IMR-90 (cell line): ENCODE results near the gene MLH3. TPM values are rescaled to one million over a fixed set of nuclear protein-coding genes. Genes with fewer than 3 reads are reported as not detected.

ENCODE experiments used
- ATAC-seq: fragments of 200-7000 bp; cut with Tn5 transposase; 2 replicates; pipeline ENCODE4 v1.9.1; 2020; ENCODE audit warnings: low read depth, mild to moderate bottlenecking, moderate library complexity
- BruUV-seq: library from RNA; stranded (reverse); fragments of 400-500 nt; replicated peaks from 2 replicates; lab custom pipeline; 2021; lab: Mats Ljungman, UMichigan
- CTCF ChIA-PET: fragments of 300-600 bp; formaldehyde crosslinking; extraction: SDS; loops from one replicate; lab custom pipeline; 2021; ENCODE audit warnings: antibody characterized with exemption; lab: Yijun Ruan, JAX
- POLR2A ChIA-PET: fragments of 300-600 bp; sonication (Branson Sonifier 250); formaldehyde crosslinking; loops from one replicate; lab custom pipeline; 2022; ENCODE audit warnings: antibody characterized with exemption; ENCODE audit not compliant: unreplicated experiment; lab: Charles Lee
- DNase-seq: peaks from one replicate; pipeline ENCODE4 v3.0.0; 2013
- H2AFZ ChIP-seq: replicated peaks from 2 replicates; pipeline ENCODE3; 2013; ENCODE audit warnings: low read length, mild to moderate bottlenecking; ENCODE audit not compliant: poor library complexity
- H2AK5ac ChIP-seq: 2 replicates; pipeline ENCODE4 v1.6.1; 2013; ENCODE audit warnings: low read depth, low read length, inconsistent platforms
- H2AK9ac ChIP-seq: replicated peaks from 2 replicates; pipeline ENCODE3; 2013; ENCODE audit warnings: mild to moderate bottlenecking, low read depth, low read length, moderate library complexity; ENCODE audit not compliant: poor library complexity
- H2BK120ac ChIP-seq: 2 replicates; pipeline ENCODE4 v1.6.1; 2013; ENCODE audit warnings: low read depth, low read length, inconsistent platforms
- H2BK15ac ChIP-seq: 3 replicates; pipeline ENCODE4 v1.6.1; 2013; ENCODE audit warnings: low read depth, low read length, inconsistent platforms
- H2BK20ac ChIP-seq: 2 replicates; pipeline ENCODE4 v1.6.1; 2013; ENCODE audit warnings: low read depth, mild to moderate bottlenecking, inconsistent platforms, low read length, moderate library complexity
- H2BK5ac ChIP-seq: 2 replicates; pipeline ENCODE4 v1.6.1; 2013; ENCODE audit warnings: mild to moderate bottlenecking, low read depth, low read length, inconsistent platforms; ENCODE audit not compliant: poor library complexity, severe bottlenecking
- H3K14ac ChIP-seq: replicated peaks from 2 replicates; pipeline ENCODE4 v1.6.1; 2013; ENCODE audit warnings: low read depth, low read length, inconsistent platforms
- H3K18ac ChIP-seq: 2 replicates; pipeline ENCODE4 v1.6.1; 2013; ENCODE audit warnings: low read depth, low read length, control low read depth
- H3K23ac ChIP-seq: 2 replicates; pipeline ENCODE4 v1.6.1; 2013; ENCODE audit warnings: low read depth, low read length, inconsistent platforms
- H3K27ac ChIP-seq: 2 replicates; pipeline ENCODE4 v1.5.1; 2013; ENCODE audit warnings: mild to moderate bottlenecking, control low read depth, low read length; ENCODE audit not compliant: insufficient read depth
- H3K27me3 ChIP-seq: 2 replicates; pipeline ENCODE4 v1.6.1; 2013; ENCODE audit warnings: low read length; ENCODE audit not compliant: control insufficient read depth, insufficient read depth
- H3K36me3 ChIP-seq: 2 replicates; pipeline ENCODE4 v1.6.1; 2013; ENCODE audit warnings: low read length, mixed read lengths; ENCODE audit not compliant: control insufficient read depth, insufficient read depth
- H3K4ac ChIP-seq: 2 replicates; pipeline ENCODE4 v1.6.1; 2013; ENCODE audit warnings: low read depth, low read length, inconsistent platforms
- H3K4me1 ChIP-seq: 2 replicates; pipeline ENCODE4 v1.6.1; 2013; ENCODE audit warnings: low read length, mixed read lengths; ENCODE audit not compliant: control insufficient read depth, insufficient read depth
- H3K4me2 ChIP-seq: 2 replicates; pipeline ENCODE4 v1.6.1; 2013; ENCODE audit warnings: low read depth, mild to moderate bottlenecking, control low read depth, low read length, moderate library complexity
- H3K4me3 ChIP-seq: 2 replicates; pipeline ENCODE4 v1.5.1; 2013; ENCODE audit warnings: low read depth, mild to moderate bottlenecking, control low read depth, low read length, moderate library complexity; ENCODE audit not compliant: insufficient read depth
- H3K56ac ChIP-seq: 2 replicates; pipeline ENCODE4 v1.6.1; 2013; ENCODE audit warnings: low read length, inconsistent platforms; ENCODE audit not compliant: insufficient read depth; ENCODE audit errors: extremely low read depth
- H3K79me1 ChIP-seq, 2 experiments: 2 replicates each; pipeline ENCODE4 v1.6.1; 2013; ENCODE audit warnings: low read length in 2 of 2, inconsistent platforms in 1 of 2, low read depth in 1 of 2
- H3K9ac ChIP-seq: 2 replicates; pipeline ENCODE4 v1.6.1; 2013; ENCODE audit warnings: low read depth, low read length, control low read depth
- H3K9me1 ChIP-seq: 2 replicates; pipeline ENCODE4 v1.6.1; 2013; ENCODE audit warnings: low read length, inconsistent platforms; ENCODE audit not compliant: insufficient read depth
- H3K9me3 ChIP-seq: 2 replicates; pipeline ENCODE4 v1.6.1; 2013; ENCODE audit warnings: low read length; ENCODE audit not compliant: control insufficient read depth, insufficient read depth
- H4K20me1 ChIP-seq: 2 replicates; pipeline ENCODE4 v1.6.1; 2013; ENCODE audit warnings: low read length, inconsistent platforms; ENCODE audit not compliant: insufficient read depth
- H4K5ac ChIP-seq: 2 replicates; pipeline ENCODE4 v1.6.1; 2013; ENCODE audit warnings: mild to moderate bottlenecking, low read depth, low read length, control low read depth
- H4K8ac ChIP-seq, 2 experiments: 2 replicates each; pipeline ENCODE4 v1.6.1; 2013; ENCODE audit warnings: low read depth in 2 of 2, low read length in 2 of 2, control low read depth in 1 of 2, inconsistent platforms in 1 of 2
- H4K91ac ChIP-seq: 2 replicates; pipeline ENCODE4 v1.6.1; 2013; ENCODE audit warnings: low read depth, low read length, inconsistent platforms; ENCODE audit not compliant: insufficient read depth
- BHLHE40 ChIP-seq: fragments of 150-350 bp; IDR thresholded peaks from 2 replicates; pipeline ENCODE4 v1.6.1; 2016; ENCODE audit warnings: mild to moderate bottlenecking, low read depth, low read length
- CEBPB ChIP-seq: IDR thresholded peaks from 2 replicates; pipeline ENCODE4 v1.6.1; 2012; ENCODE audit warnings: low read depth, low read length, improper control_type of control experiment
- CHD1 ChIP-seq: IDR thresholded peaks from 2 replicates; pipeline ENCODE4 v1.6.1; 2012; ENCODE audit warnings: low read depth, low read length, improper control_type of control experiment
- ELK1 ChIP-seq: fragments of 150-350 bp; IDR thresholded peaks from 2 replicates; pipeline ENCODE4 v1.6.1; 2016; ENCODE audit warnings: low read depth, mild to moderate bottlenecking, low read length, moderate library complexity, borderline replicate concordance
- FOS ChIP-seq: fragments of 150-350 bp; IDR thresholded peaks from 2 replicates; pipeline ENCODE4 v1.6.1; 2016; ENCODE audit warnings: low read depth, low read length
- MAFK ChIP-seq: IDR thresholded peaks from 2 replicates; pipeline ENCODE4 v1.6.1; 2012; ENCODE audit warnings: low read depth, low read length, improper control_type of control experiment
- MAZ ChIP-seq: IDR thresholded peaks from 2 replicates; pipeline ENCODE4 v1.6.1; 2012; ENCODE audit warnings: low read depth, mild to moderate bottlenecking, low read length, improper control_type of control experiment, moderate library complexity, borderline replicate concordance
- MXI1 ChIP-seq: IDR thresholded peaks from 2 replicates; pipeline ENCODE4 v1.6.1; 2012; ENCODE audit warnings: low read depth, mild to moderate bottlenecking, low read length, moderate library complexity, borderline replicate concordance
- NFE2L2 ChIP-seq: fragments of 150-350 bp; IDR thresholded peaks from 2 replicates; pipeline ENCODE4 v1.6.1; 2016; ENCODE audit warnings: low read depth, mild to moderate bottlenecking, low read length
- POLR2A ChIP-seq: IDR thresholded peaks from 2 replicates; pipeline ENCODE4 v1.6.1; 2012; ENCODE audit warnings: mild to moderate bottlenecking, low read depth, low read length
- RAD21 ChIP-seq: IDR thresholded peaks from 2 replicates; pipeline ENCODE4 v1.6.1; 2012; ENCODE audit warnings: low read length, improper control_type of control experiment
- RCOR1 ChIP-seq: IDR thresholded peaks from 2 replicates; pipeline ENCODE4 v1.6.1; 2012; ENCODE audit warnings: mild to moderate bottlenecking, low read length, improper control_type of control experiment; ENCODE audit not compliant: insufficient replicate concordance
- RFX5 ChIP-seq: IDR thresholded peaks from 2 replicates; pipeline ENCODE4 v1.8.0; 2012; ENCODE audit warnings: low read depth, mild to moderate bottlenecking, low read length, moderate library complexity
- SMC3 ChIP-seq: fragments of 150-350 bp; IDR thresholded peaks from 2 replicates; pipeline ENCODE4 v1.6.1; 2016; ENCODE audit warnings: low read depth, mild to moderate bottlenecking, antibody characterized with exemption, low read length, moderate library complexity
- WGBS, 2 experiments: methylation state at CpG; one replicate each; pipeline versions ENCODE4 v1.1.5 to v1.1.7; 2013; ENCODE audit warnings: missing lambda C conversion rate in 2 of 2; ENCODE audit not compliant: insufficient read length in 1 of 2; ENCODE audit errors: extremely low coverage in 2 of 2; 5-methylcytosine and 5-hydroxymethylcytosine counted together
- dilution Hi-C: fragments of 300-500 bp; cut with HindIII; formaldehyde crosslinking; loops from one replicate; pipeline ENCODE4 v1.14.3; 2018; ENCODE audit warnings: low sequenced_read_pairs; ENCODE audit not compliant: unreplicated experiment
- in situ Hi-C: fragments of 300-500 bp; cut with MboI; formaldehyde crosslinking; loops from 3 replicates; pipeline ENCODE4 v1.14.3; 2019; ENCODE audit warnings: low sequenced_read_pairs, inconsistent platforms, mixed read lengths
- intact Hi-C: fragments of 100-400 bp; cut with micrococcal nuclease; formaldehyde crosslinking; loops from 2 replicates; pipeline ENCODE4 v1.10.0; 2022
- polyA plus RNA-seq, 3 experiments: library from polyadenylated mRNA; depleted of rRNA; stranded (reverse); fragments of >200 nt; gene quantifications; 2 replicates each; pipeline ENCODE4 v1.2.3, GENCODE V29; 2012; ENCODE audit warnings: low replicate concordance in 1 of 3
- total RNA-seq: library from RNA; depleted of rRNA; stranded (reverse); fragments of >200 nt; gene quantifications from 2 replicates; pipeline ENCODE4 v1.2.3, GENCODE V29; 2012
- TF ChIP-seq, protein P1 (sequence below): conservative IDR thresholded peaks from 2 replicates; pipeline ENCODE4 v1.5.1; 2012; ENCODE audit warnings: mild to moderate bottlenecking, low read depth, low read length, improper control_type of control experiment
- TF ChIP-seq, protein P2 (sequence below): fragments of 150-350 bp; IDR thresholded peaks from 2 replicates; pipeline ENCODE4 v1.6.1; 2017; ENCODE audit warnings: mild to moderate bottlenecking, antibody characterized with exemption, low read length, low read depth

The MLH3 gene
- total and polyA plus RNA-seq, 2 of the 4 experiments (the other 2 are of a cell fraction): 5.6 to 14.7 TPM

DNA sequence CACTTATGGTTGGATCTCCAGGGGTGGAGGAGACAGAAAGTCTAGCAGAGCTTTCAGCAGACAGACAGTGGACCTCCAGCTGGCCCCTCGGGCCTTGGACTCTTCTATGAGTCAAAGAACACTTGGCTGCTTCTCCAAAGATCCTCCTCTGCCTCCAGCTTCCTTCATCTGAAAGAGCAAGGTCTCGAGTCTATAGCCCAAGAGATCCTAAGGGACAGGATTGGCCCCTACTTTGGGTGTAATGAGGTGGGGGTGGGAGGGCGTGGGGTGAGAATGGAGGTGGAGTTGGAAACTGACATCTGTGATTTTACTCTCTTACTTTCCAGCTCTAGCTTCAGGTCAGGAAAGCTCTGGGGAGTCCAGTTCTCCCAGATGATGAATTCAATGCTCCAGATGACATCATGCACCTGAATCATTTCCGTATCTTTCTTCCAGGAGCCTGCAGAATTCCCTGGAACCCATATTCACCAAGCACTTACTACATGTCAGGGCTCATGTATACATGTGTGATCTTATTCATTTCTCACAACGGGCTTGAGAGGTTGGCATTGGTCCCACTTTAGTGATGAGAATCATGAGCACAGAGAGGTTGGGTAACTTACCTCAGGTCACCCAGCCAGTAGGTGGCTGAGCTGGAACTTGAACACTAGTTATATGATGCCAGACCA, 85.6 kb downstream of the MLH3 start:
- no peak overlapping the region for H3K9ac ChIP-seq
- intact Hi-C loops: no loop called here

More for the DNA sequence above, 85.6 kb downstream of the MLH3 start:
- Histone ChIP-seq H3K56ac (no peak overlapping the region), H4K5ac (no peak overlapping the region), H2AFZ (peak overlapping the region; percentile 70), H3K18ac (no peak overlapping the region), H3K4me2 (no peak overlapping the region), H2BK15ac (no peak overlapping the region), H4K91ac (no peak overlapping the region), H3K27ac (no peak overlapping the region), H3K27me3 (peaks cover 31% of the 10 kb centered on the region), H3K4me1 (no peaks in the 10 kb centered on the region), H3K9me1 (peaks cover 3% of the 10 kb centered on the region; the same call in 1 of the 2 replicates), H4K8ac (peak overlapping the region in 1 of 2 experiments; percentile 43; a peak in 1 of 4 replicates), H3K36me3 (no peaks in the 10 kb centered on the region), H3K14ac (no peak overlapping the region), H2BK5ac (no peak overlapping the region), H3K4me3 (no peak overlapping the region), H2AK9ac (no peak overlapping the region), H3K23ac (no peak overlapping the region), H4K20me1 (no peaks in the 10 kb centered on the region), H2BK20ac (no peak overlapping the region), H2BK120ac (no peak overlapping the region), H3K9me3 (no peaks in the 10 kb centered on the region), H2AK5ac (no peak overlapping the region), H3K79me1 (no peaks in the 10 kb centered on the region), H3K4ac (no peak overlapping the region)
- ChIA-PET CTCF (interaction anchor here (0.6 kb wide), 1 partner anchor 80 kb away, joined by 3 read pairs; no protein-coding TSS in a partner anchor), POLR2A (interaction anchor here (0.5 kb wide), 1 partner anchor 13 kb away, joined by 3 read pairs; no protein-coding TSS in a partner anchor)
- BruUV-seq: no TSS peak
- in situ Hi-C loops (no loop called here), dilution Hi-C loops (no loop called here)
- ATAC-seq (no peak), DNase-seq (peak; percentile 39)
- TF ChIP-seq RCOR1 (no peak), MAFK (no peak), RAD21 (no peak), POLR2A (no peak), CEBPB (no peak), NFE2L2 (no peak), FOS (no peak), MXI1 (no peak), CHD1 (no peak), ELK1 (no peak), SMC3 (no peak), BHLHE40 (no peak), MAZ (no peak), RFX5 (no peak)
- TF ChIP-seq, protein P1, sequence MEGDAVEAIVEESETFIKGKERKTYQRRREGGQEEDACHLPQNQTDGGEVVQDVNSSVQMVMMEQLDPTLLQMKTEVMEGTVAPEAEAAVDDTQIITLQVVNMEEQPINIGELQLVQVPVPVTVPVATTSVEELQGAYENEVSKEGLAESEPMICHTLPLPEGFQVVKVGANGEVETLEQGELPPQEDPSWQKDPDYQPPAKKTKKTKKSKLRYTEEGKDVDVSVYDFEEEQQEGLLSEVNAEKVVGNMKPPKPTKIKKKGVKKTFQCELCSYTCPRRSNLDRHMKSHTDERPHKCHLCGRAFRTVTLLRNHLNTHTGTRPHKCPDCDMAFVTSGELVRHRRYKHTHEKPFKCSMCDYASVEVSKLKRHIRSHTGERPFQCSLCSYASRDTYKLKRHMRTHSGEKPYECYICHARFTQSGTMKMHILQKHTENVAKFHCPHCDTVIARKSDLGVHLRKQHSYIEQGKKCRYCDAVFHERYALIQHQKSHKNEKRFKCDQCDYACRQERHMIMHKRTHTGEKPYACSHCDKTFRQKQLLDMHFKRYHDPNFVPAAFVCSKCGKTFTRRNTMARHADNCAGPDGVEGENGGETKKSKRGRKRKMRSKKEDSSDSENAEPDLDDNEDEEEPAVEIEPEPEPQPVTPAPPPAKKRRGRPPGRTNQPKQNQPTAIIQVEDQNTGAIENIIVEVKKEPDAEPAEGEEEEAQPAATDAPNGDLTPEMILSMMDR: no peak
- TF ChIP-seq, protein P2, sequence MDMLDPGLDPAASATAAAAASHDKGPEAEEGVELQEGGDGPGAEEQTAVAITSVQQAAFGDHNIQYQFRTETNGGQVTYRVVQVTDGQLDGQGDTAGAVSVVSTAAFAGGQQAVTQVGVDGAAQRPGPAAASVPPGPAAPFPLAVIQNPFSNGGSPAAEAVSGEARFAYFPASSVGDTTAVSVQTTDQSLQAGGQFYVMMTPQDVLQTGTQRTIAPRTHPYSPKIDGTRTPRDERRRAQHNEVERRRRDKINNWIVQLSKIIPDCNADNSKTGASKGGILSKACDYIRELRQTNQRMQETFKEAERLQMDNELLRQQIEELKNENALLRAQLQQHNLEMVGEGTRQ: no peak
- WGBS, 2 experiments: no CpG with 5 or more reads among the region's 5 CpGs
